HG03442 (cell line): ENCODE results near the gene PAAF1.
A peak's percentile ranks its signal among the peaks of the same experiment; 100 is the strongest.

Source experiments
- ATAC-seq: cut with Tn5 transposase; IDR thresholded peaks from one replicate; pipeline ENCODE4 v1.9.1; 2021; ENCODE audit warnings: mild to moderate bottlenecking, moderate library complexity; ENCODE audit not compliant: unreplicated experiment

The PAAF1 gene, protein sequence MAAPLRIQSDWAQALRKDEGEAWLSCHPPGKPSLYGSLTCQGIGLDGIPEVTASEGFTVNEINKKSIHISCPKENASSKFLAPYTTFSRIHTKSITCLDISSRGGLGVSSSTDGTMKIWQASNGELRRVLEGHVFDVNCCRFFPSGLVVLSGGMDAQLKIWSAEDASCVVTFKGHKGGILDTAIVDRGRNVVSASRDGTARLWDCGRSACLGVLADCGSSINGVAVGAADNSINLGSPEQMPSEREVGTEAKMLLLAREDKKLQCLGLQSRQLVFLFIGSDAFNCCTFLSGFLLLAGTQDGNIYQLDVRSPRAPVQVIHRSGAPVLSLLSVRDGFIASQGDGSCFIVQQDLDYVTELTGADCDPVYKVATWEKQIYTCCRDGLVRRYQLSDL

DNA sequence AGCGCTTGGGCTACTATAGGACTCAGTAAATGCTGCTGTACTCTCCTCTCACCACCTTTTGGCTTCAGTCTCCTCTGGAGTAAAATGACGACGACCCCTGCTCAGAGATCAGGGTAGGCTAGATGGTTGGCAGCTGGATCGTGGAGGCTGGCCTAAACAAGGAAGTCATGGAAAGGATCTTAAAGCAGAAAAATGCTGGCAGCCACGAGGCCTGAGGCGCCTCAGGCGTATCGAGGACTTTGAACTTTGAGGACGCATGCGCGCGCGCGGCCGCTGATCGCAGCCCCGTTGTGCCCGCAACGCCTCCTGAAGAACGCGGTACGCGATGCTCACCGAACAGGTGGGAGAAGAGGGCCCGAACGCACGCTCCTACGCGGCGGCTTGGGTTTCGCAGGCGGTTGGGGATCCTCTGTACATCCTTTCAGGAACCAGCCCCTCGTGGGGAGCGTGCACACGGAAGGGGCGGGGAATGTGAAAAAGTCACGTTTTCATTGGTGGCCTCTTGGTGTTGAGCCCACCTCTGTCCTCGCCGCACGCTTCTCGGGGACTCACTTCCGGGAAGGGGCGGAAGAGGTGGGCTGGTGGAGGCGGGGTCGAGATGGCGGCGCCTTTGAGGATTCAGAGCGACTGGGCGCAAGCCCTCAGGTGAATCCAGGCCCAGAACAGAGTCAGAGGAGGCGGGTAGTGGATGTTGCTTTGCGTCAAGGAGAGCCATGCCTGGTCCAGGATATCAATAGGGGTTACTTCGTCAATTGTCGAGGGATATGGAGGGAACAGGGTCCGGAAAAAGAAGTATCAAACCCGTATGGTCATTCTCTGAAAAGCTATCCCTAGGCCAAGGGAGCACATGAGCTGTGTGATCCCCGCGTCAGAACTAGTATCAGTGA, at the start of gene PAAF1, which contains the start of gene COA4:
Gene PAAF1 (plus strand): TSS at position 576 of the 887 bp plus-strand sequence. CDS start 23 bp downstream, at position 599.
Gene COA4 (minus strand): TSS at position 423 of the 887 bp plus-strand sequence. CDS start 3,468 bp downstream, outside the sequence.
- peak; percentile 98 for ATAC-seq

DNA sequence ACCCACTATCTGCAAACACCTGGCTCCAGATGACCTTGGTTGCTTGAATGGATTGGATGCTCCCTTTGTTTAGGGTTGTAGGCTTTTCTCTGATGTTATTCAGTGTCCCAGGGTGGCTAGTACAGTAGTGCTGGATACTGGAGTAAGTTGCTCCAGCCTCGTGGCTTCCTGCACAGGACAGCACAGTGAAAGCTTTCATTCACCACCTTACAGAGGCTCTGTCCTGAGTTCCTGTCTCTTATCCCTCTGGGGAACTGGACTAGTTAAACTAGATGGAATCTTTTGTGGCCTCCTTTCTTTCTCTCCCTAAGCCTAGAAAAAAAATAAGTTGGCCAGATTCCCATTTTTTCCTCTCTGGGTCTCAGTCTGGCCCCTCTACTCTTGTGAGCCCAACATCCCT, 46.5 kb upstream of the PAAF1 start:
- no peak for ATAC-seq

DNA sequence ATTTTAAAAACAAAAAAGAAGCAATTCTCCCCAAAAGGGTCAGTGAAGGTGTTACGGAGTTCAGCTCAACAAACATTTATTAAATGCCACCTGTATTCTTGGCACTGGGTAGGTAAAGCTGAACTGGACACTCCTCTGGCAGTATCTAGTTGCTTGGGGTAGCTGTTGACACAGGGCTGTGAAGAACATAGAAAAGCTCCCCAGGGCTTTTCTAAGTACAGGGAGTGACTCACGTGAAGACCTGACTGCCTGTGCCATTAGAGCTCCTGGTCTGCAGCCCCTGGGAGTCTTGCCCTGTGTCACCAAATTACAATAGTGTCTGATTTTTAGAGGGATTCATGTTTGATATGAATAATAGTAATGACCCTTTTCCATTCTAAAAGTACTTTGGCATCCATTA, 43.7 kb upstream of the PAAF1 start:
- ATAC-seq: no peak

DNA sequence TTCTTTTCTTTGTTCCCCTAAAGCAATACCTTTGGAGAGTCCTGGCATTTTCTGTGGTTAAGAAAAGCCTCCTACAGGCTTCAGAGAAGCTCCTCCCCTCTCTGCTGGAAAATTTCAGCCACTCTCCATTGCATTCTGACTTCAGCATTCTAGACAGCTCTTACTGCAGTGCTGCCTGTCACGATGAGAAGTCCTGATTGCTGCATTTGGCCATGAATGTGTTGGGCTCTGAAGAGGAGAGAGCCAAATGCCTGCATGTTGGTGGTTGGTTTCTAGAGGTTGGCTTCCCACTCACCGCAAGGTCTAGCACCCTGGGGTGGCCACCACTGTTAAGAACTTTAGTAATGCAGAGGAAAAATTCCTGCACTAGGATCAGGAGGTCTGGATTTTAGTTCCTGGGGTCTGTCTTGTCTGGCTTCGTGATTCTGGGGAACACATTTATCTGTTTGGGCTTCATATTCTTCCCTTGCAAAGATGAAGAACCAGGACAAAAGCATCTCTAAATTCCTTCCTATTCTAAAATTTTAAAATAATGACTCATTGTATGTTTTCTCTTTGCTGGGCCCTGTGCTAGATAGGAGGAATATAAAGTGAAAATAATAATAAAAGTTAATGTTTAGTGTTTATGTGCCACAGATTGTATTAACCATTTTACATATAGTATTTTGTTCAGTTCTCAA, 38.2 kb upstream of the PAAF1 start:
- no peak for ATAC-seq

DNA sequence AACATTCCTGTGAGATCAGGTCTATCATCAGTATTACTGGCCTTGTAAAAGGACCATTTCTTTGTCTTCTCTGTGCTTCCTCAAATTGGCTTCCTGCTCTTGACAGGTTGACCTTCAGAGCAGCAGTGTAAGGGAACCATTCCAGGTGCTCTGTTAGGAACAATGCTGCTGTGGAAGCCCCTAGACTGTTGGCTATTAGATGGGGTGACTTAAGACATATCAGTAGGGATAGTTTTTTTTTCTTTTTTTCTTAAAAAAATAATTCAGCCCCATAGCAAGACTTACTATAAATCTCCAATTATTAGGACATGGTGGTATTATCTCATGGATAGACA, 37.7 kb upstream of the PAAF1 start:
- ATAC-seq: no peak

DNA sequence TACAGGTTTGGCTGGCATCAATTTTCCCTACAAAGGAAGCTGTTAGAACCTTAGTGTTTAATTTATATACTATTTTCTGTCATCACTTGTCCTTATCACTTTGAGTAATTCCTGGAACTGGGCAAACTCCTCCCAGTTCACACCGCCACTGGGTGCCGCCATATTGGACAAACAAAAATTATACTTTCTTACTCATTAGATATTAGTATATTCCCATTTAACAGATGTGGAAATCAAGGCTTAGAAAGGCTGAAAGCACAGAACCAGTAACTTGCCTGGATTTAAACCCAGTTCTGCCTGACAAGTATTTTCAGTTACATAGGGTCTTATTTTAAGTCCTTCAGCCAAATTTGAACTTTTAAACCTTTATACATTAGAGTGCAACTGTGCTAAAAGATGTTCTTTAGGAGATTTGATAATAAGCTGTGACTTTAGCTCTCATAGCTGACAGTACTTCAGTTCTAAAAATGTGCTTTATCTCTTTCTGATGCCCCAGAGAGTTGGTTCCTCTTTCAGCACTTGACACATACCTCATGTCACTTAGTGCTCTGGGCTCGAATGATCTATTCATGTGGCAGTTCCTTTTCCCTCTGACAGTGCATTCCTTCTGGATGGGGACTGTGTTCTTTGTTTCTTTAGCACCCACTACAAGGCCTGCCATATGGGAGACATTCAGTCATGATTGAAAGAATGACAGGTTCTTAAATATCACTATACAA, 25.6 kb upstream of the PAAF1 start:
- ATAC-seq: no peak

DNA sequence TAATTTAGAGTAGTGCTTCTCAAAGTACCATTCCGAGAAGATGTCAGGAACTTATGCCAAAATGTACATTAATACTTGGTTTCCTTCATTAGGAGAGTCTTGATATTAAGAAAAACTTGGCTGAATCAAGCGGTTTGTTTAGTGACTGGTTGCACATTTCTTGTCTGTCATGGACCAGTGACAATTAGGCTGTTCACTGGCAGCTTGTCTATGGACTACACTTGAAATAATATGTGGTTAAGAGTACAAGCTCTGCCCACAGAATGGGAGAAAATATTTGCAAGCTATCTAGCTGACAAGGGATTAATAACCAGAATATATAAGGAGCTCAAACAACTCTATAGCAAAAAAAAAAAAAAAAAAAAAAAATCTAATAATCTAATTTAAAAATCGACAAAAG, 24.8 kb upstream of the PAAF1 start:
- ATAC-seq: no peak

DNA sequence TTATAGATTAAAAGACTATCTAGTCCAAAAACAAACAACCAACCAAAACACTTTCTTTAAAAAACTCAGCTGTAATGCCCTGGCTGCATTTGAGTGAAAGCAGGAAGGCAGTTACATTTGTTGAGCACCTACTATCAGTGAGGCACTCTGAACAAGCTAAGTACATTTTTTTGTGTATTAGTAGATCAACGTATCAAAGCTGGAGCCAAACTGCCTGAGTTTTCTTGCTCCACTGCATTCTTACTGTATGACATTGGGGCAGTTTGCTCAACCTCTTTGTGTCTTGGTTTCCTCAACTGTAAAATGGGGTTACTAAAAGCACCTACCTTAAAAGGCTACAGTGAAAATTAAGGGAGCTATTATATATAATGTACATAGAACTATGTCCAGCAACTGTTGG, 22.1 kb upstream of the PAAF1 start:
- ATAC-seq: no peak

DNA sequence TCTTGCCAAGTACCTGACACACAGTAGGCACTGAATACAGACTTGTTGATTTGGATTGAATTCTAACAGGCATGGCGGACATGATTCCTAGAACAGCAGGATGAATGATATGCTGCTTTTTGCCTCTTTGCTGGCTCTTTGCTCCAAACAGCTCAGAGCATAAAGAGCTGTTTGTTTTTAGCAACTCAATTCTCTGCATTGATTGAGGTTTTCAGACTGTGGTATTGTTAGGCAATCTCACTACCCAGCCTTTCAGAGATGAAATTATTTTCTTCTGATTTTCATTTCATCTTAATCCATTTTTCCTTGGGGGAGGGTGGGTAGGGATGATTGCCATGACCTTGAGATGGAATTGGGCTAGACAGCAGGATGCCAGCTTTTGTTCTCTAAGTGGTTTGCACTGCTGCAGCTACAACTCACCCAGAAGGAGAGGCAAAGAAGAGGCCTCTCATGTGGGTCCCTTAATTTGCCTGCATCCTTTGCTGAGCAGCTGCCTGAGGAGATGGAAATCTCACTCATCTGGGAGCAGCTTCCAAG, 20.7 kb upstream of the PAAF1 start:
- no peak for ATAC-seq

DNA sequence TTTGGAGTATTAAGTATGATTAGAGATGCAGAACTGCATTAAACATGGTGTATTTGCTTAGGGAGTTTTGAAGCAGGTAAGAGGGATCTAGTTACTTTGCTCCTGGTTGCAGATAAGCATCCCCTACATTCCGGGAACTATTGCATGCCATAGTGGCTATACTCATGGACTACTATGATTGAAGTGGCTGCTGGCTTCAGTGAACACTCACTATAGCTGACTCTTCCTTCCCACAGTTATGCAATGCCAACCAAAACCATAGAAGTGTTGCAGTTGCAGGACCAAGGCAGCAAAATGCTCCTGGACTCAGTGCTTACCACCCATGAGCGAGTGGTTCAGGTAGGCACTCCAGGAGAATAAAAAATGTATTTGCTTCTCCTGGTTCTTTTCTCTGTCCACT, 17.1 kb upstream of the PAAF1 start:
- ATAC-seq: no peak

DNA sequence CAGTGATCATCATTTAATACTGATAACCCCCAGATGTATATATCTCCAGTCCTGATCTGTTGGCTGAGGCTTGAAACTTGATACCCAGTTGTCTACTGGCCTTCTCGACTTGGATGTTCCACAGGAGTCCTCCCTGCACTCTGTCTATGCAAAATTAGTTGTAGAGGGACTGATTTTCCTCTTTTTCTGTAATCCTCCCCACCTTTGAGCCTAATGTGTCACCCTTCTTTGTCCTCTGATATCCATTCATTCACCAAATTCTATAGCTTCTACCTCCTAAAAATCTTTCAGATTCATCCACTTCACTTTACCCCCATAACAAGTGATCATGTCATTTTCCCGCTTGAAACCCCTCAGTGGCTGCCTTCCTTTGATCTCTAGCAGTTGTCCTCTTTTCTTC, 16.6 kb upstream of the PAAF1 start:
- ATAC-seq: no peak

DNA sequence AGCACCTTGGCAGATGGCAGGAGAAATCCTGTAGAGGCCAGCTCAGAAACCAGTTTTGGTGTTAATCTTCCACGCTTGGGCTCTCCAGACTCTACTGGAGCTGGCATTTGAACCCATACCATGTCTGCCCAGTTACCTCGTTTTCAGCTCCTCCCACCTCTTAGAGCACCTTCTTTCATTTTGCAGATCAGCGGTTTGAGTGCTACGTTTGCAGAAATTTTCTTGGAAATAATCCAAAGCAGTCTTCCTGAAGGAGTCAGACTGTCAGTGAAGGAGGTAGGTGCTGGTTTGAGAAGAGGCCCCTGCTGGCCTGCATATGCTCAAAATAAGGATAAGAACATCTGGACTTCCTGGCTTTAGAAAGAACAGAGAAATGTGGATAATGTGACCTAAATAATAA, 13.8 kb upstream of the PAAF1 start:
- no peak for ATAC-seq

DNA sequence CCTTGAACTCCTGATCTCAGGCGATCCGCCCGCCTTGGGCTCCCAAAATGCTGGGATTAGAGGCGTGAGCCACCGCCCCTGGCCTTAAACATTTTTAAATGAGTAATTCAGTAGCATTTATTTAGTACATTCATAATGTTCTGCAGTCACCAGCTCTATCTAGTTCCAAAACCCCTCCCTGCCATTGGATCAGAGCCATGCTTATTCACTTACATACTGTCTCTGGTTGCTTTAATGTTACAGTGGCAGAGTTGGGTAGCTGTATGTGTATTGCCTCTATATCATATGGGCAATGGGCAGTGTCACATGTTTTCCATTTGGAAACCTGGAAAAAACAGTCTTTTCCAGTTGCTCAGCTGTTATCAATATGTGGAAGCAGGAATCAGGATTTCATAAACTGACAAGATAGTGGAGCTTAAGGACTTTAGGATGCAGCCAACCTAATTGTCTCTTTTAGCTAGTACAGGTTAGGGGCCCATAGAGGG, 10.7 kb upstream of the PAAF1 start:
- ATAC-seq: no peak

DNA sequence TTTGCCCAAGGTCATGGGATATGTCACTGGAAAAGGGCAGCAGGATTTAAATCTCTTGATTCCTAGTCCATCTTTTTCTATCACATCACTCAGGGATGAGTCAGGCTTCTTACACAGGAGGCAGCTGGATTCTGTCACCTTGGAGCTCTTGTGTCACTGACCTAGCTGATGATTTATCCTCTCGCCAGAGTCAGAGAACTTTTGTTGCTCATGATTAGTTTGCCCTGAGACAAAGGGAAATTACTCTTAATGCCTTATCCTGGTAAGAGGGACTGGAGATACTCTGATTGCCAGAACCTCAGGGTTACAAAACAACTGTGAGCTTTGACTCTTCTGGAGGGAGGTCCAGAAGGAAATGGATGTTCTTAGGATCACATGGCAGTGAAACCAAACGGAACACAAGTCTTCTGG, 10.2 kb upstream of the PAAF1 start:
- no peak for ATAC-seq

DNA sequence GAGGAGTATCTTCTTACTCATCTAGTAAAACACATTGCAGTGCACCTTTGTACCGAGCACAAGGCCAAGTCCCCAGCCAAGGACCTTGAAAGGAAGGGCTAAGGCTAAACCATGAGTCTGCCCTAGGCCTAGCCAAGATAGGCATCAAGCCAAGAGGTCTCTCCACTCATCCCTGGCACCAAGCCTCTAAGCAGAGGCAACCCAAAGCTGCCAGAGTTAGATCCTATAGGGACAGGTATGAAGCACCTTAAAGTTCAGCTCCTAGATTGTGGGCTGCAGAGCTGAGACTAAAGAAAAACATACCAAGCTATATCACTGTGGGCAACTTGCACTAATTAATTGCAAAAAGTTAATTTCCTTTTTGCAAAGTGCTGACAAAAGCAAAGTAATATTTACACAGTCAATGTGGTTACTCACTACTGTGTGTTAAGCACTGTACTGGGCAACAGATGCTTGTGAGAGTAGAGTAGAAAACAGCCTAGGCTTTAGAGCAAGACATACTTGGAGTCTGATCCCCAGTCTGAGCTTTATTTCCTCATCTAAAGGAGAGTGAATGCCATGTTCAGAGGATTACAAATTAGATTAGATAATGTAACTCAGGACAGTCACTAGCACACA, 7.4 kb upstream of the PAAF1 start:
- no peak for ATAC-seq

DNA sequence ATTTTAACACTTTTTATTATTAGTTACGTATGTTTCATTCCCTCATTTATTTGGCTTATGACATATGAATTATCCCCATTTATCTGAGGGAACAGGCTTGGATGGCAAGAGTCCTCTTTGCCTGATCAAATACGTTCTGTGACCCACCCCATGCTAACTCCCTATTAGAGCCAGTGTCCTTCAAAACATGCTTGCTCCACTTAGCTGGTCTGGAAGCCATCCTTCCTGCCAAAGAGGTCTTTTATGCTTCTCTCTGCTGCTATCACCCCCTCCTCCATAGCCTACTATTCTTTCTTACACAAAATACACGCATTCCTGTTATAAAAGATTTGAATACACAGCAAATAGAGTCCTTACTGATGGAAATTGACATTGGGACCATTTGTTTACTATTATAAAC, 6.5 kb upstream of the PAAF1 start:
- ATAC-seq: no peak

DNA sequence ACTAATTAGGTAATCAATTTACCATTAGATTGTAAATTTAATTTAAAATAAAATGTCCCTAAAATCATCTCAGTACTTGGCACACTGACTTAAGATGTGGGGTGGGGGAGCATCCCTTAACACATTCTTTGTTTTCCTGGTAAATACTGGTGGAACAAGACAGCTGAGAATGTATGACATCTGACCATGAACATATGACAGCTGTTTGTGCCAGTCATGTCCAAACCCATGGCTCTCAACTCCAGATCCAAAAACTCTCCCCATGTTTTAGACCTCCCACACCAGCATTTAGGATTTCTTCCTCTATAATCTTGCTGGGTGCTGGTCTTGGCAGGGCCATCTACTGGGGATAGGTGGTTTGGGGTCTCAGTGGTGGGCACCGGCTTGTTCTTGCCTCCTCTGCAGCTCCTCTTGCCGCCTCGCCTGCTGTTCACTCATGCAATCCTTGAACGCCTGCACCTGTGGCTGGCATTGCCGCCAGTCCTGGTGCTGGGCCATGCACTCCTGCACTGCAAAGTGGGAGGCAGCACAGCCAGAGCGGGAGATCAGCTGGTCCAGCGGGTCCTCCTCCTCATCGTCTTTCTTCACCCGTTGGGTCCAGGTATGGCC, 3.9 kb upstream of the PAAF1 start:
- ATAC-seq: no peak

DNA sequence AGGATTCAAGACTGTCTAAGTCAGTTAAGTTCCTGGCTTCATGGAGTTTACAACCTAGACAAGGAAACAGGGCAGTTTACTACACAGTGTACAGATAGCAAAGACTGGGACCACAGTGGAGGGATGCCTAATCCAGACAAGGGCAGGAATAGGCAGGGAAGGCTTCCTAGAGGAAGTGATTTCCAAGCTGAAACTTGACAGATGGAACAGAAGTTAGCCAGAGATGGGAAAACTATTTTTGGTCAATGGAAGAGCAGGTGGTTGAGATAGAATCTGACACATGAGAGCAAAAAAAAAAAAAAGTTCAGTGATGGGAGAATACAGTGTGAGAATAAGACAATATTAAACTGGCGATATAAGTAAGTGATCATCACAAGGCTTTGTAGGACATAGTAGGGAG, 1.4 kb upstream of the PAAF1 start:
- ATAC-seq: no peak

DNA sequence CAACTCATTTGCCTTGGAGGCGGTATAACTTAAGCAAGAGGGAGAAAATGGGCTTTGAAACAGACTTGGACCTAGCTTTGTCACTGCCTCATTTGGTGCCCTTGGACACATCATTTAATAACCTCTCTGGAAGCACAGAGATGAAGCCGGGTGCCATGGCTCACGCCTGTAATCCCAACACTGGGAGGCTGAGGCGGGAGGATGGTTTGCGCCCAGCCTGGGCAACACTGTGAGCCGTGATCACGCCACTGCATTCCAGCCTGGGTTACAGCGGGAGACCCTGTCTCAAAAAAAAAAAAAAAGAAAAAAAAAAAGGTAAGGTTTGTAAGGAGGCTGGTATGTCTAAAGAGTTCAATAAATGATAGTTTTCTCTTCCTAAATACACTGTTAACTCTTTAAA, 959 bp upstream of the PAAF1 start:
- ATAC-seq: no peak

DNA sequence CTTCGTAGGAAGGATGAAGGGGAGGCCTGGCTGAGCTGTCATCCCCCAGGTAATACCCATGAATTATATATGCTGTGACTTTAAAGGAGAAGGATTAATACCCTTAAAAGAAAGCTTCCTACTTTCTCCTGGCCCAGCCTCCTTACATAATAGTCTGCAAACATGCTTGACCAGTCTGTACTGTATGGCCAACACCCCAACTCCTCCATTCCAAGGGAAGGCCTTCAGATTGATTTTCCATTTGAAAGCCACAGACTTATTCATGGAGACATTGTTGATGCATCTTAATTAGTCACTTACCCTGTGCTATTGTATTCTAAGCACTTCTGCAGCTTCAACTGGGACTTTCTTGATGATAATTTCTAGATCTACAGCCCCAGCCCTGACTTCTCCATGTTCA, 2.0 kb downstream of the PAAF1 start:
- no peak for ATAC-seq
